ENCODE measurements around the gene SMIM22.
"Not testable (repeated sequence)": the region's sequence is repeated elsewhere in the genome, so short reads cannot be mapped to it uniquely, and the experiment has no call there.

Gene SMIM22

DNA sequence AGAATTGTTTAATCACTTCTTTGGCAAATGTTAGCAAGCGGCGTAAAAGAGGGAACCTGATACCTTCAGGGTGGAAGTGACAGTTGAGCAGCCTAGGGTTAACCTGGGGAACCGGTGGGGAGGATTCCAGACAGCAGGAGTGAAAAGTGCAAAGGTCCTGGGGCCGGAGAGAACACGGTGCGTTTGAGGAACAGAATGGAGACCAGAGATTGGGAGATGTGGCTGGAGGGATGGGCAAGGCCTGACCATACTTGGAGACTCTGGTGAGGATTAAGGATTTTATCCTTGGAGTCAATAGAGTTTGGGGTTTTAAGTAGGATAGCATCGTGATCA, 25.9 kb upstream of the SMIM22 start:
- FAIRE-seq, result no peak

GRCh38 chr16:4771646-4772045, 23.5 kb upstream of the SMIM22 start:
- no peak for FAIRE-seq

- FAIRE-seq, result no peak
Measured at GRCh38 chr16:4772351-4772750, 22.8 kb upstream of the SMIM22 start.

GRCh38 chr16:4775005-4775404, 20.2 kb upstream of the SMIM22 start:
- no peak for FAIRE-seq

- no peak for FAIRE-seq
Measured at GRCh38 chr16:4776141-4776705, 18.9 kb upstream of the SMIM22 start.

- FAIRE-seq, result no peak
Measured at GRCh38 chr16:4777339-4778049, 17.7 kb upstream of the SMIM22 start.

DNA sequence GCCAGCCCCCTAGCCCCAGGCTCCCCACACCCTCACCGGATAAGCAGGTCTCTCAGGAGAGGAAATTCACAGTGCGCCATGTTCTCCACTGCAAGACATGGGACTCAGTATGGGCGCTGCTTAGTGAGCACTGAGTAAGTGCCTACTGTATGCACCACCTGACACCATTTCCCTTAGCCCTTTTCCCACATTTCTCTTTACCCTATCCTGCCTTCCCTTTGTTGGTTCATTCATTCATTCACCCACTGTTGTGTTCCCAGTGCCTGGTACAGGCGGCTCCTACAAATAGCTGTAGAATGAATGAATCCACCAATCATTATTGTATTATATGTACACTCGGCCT, 17.1 kb upstream of the SMIM22 start:
- no peak for FAIRE-seq

DNA sequence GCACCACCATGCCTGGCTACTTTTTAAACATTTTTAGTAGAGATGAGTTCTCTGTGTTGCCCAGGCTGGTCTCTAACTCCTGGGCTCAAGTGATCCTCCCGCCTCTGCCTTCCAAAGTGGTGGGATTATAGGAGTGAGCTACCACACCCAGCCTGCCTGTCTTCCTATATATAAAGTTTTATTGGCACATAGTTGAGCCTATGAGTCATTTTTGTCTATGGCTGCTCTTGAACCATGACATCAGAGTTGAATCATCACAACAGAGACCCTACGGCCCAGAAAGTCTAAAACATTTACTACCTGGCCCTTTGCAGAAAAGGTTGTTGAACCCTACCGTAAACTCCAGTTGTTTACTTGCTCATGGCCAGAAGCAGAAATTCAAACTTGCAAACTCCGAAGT, 14.9 kb upstream of the SMIM22 start:
- no peak for FAIRE-seq

- no peak for FAIRE-seq
Measured at GRCh38 chr16:4783251-4783950, 11.8 kb upstream of the SMIM22 start.

- FAIRE-seq, result no peak
Measured at GRCh38 chr16:4783951-4784336, 11.2 kb upstream of the SMIM22 start.

DNA sequence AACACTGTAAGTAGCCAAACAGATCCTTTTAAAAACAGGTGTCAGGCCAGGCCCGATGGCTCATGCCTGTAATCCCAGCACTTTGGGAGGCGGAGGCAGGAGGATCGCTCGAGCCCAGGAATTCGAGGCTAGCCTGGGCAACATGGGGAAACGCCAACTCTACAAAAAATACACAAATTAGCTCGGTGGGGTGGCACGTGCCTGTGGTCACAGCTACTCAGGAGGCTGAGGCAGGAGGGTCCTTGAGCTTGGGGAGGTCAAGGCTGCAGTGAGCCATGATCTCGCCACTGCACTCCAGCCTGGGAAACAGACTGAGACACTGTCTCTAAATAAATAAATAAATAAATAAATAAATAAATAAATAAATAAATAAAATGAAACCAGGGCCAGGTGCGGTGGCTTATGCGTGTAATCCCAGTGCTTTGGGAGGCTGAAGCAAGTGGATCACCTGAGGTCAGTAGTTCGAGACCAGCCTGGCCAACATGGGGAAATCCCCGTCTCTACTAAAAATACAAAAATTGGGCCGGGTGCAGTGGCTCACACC, 10.7 kb upstream of the SMIM22 start:
- not testable (repeated sequence) for FAIRE-seq

DNA sequence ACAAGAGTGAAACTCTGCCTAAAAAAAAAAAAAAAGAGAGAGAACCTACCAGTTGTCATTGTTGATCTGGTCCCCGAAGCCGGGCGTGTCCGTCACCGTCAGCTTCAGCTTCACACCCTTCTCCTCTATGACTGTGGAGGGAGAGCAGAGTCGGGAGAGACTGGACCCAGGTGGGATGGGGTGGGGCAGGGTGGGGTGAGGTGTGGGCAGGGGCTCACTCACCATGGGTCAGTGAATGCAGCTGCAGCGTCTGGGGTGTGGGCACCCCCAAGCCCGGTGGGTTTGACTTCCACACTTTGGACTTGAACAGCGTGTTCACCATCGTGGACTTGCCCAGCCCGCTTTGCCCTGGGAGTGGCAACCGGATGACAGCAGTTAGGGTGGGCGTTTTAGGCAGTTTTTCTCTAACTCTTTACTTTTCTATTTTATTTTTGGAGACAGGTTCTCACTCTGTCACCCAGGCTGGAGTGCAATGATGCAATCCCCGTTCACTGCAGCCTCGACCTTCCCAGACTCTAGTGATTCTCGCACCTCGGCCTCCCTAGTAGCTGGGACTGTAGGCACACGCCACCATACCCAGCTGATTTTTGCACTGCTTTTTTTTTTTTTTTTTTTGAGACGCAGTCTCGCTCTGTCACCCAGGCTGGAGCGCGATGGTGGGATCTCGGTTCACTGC, 9.3 kb upstream of the SMIM22 start:
- FAIRE-seq, result no peak

GRCh38 chr16:4787068-4787467, 8.1 kb upstream of the SMIM22 start:
- no peak for FAIRE-seq

- no peak for FAIRE-seq
Measured at GRCh38 chr16:4787627-4788482, 7.3 kb upstream of the SMIM22 start, which contains the start of gene SEPTIN12. TSS of gene SEPTIN12 (minus strand) at chr16:4788345. CDS start at chr16:4787645, 700 bp downstream.

GRCh38 chr16:4788489-4788889, 6.7 kb upstream of the SMIM22 start:
- FAIRE-seq, result no peak

- no peak for FAIRE-seq
Measured at GRCh38 chr16:4788910-4789309, 6.3 kb upstream of the SMIM22 start.

DNA sequence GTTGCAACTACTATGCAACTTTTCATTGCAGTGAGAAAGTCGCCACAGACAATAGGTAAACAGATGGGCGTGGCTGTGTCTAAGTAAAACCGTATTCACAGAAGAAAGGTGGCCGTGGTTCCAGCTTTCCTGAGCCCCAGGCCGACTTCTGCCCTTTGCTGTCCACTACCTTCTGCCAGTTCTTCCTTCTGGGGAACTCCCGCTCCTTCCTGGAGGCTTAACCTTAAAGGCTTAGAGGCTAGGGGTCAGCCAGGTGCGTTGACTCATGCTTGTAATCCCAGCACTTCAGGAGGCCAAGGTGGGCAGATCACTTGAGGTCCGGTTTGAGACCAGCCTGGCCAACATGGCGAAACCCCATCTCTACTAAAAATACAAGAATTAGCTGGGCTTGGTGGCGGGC, 4.9 kb upstream of the SMIM22 start:
- no peak for FAIRE-seq

- FAIRE-seq, result no peak
Measured at GRCh38 chr16:4790871-4791270, 4.3 kb upstream of the SMIM22 start.

- FAIRE-seq, result no peak
Measured at GRCh38 chr16:4792951-4793513, 2.1 kb upstream of the SMIM22 start.

DNA sequence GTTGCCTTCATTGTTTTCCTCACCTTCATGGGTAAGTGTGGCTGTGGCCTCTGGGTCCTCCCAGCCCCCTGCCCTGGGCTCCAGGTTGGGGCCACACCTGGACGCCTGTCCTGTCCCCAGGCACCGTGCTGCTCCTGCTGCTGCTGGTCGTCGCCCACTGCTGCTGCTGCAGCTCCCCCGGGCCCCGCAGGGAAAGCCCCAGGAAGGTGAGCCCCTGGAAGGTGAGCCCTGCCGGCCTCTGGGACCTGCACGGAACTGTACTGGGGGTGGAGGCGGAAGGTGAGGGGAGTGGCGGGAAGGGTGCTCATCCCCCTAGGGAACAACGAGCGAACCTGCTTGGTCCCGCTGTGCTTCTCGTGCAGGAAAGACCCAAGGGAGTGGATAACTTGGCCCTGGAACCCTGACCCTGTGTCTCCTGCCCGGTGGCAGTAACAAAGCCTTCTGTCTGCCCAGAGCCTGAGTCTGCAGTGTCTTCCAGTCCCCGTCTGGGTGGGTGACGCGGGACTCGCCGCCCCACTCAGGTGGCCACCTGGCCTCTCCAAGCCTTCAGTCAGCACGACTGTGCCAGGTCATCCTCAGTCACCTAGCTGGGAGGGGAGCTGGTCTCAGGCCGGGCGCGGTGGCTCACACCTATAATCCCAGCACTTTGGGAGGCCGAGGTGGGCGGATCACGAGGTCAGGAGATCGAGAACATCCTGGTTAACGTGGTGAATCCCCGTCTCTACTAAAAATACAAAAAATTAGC, 831 bp downstream of the SMIM22 start:
- no peak for FAIRE-seq

Measured in endometrium (tissue), 2 donors.